ENCODE data around the gene DAPK1.
A peak's percentile ranks its signal among the peaks of the same experiment; 100 is the strongest.

DNA sequence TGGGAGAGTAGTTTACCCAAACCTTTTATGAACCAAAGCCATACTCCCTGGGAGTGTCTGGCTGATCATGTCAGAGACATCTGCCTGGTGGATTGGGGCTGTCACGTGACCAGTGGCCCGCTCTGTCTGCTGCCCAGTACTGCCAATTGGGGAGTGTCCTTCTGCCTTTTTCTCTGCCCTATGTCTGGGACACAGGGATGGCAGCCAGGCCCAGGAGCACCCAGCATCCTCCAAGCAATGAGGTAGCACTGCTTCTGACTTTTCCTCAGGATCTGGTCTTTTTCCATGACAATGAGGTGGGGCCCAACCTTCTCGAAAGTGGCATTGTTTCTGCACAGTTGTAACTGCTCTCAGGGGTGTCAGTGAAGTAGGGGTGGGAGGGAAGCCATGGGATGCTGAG, 21.8 kb downstream of the DAPK1 start:
- TF ChIP-seq POLR2A (IDR thresholded peaks at IDR 0.05; ENCODE audit: low read length) (peak; percentile 8), GATA1 (IDR thresholded peaks at IDR 0.05; ENCODE audit: low read depth, low read length) (no peak)

Measured in erythroblast (primary cell).